Heart right ventricle (tissue), 16 donors: ENCODE data around the gene COX7A2L. TPM values are rescaled to one million over a fixed set of nuclear protein-coding genes. Genes with fewer than 3 reads are reported as not detected.

Experiments used
- ATAC-seq, 8 donors: fragments of 200-7000 bp; cut with Tn5 transposase; one replicate each; pipeline ENCODE4 v1.9.1; 2020; ENCODE audit warnings: mild to moderate bottlenecking in 8 of 8, moderate library complexity in 8 of 8, moderate number of reproducible peaks in 1 of 8
- DNase-seq, 2 donors: peaks; one replicate each; pipeline ENCODE4 v3.0.0-alpha.2; 2020
- H3K27ac ChIP-seq, 10 donors: fragments of 200-600 bp; sonication (generic) in 2 of 10; one replicate each; pipeline versions ENCODE4 v1.5.0 to v1.8.0; 2020 to 2022; ENCODE audit warnings: mild to moderate bottlenecking in 3 of 10
- H3K27me3 ChIP-seq, 7 donors: fragments of 200-600 bp; one replicate each; pipeline ENCODE4 v1.8.0; 2021 to 2022; ENCODE audit warnings: mild to moderate bottlenecking in 2 of 7
- H3K36me3 ChIP-seq, 9 donors: fragments of 200-600 bp; sonication (generic) in 1 of 9; one replicate each; pipeline versions ENCODE4 v1.5.0 to v1.8.0; 2020 to 2022; ENCODE audit warnings: mild to moderate bottlenecking in 2 of 9
- H3K4me1 ChIP-seq, 9 donors: fragments of 200-600 bp; sonication (generic) in 1 of 9; one replicate each; pipeline versions ENCODE4 v1.5.0 to v1.8.0; 2020 to 2022; ENCODE audit warnings: mild to moderate bottlenecking in 4 of 9
- H3K4me3 ChIP-seq, 10 donors: fragments of 200-600 bp; sonication (generic) in 2 of 10; one replicate each; pipeline versions ENCODE4 v1.5.0 to v1.8.0; 2020 to 2022; ENCODE audit warnings: mild to moderate bottlenecking in 7 of 10, moderate library complexity in 2 of 10
- H3K9me3 ChIP-seq, 11 donors: fragments of 200-600 bp in 10 of 11; sonication (generic) in 2 of 11; one replicate each; pipeline versions ENCODE4 v1.5.0 to v1.8.0; 2013 to 2022; ENCODE audit warnings: mild to moderate bottlenecking in 2 of 11, control low read depth in 1 of 11, moderate library complexity in 1 of 11
- WGBS, 2 donors: extraction: QIAGEN DNeasy Blood & Tissue Kit; methylation state at CpG; one replicate each; pipeline ENCODE4 v1.1.7; 2013; ENCODE audit warnings: inconsistent platforms in 1 of 2; 5-methylcytosine and 5-hydroxymethylcytosine counted together
- intact Hi-C, 10 donors: fragments of 100-400 bp; cut with DNase I; formaldehyde crosslinking; loops; one replicate each; pipeline versions ENCODE4 v1.11.1 to v1.14.2; 2022
- polyA plus RNA-seq, 2 donors: library from polyadenylated mRNA; stranded (reverse); fragments of 200-250 nt; gene quantifications; one replicate each; pipeline ENCODE4 v1.2.3, GENCODE V29; 2013
- total RNA-seq, 10 donors: library from RNA; stranded (reverse); fragmentation: NEBNext Ultra II Directional in 3 of 10; extraction: Animal tissue kit (Norgen Biotek cat#: 25700) in 3 of 10; gene quantifications; one replicate each; pipeline versions ENCODE4 v1.2.1 to v1.2.4, GENCODE V29; 2021 to 2023
- TF ChIP-seq, protein P1 (sequence below), 9 donors: fragments of 200-600 bp; sonication (generic) in 2 of 9; IDR thresholded peaks; one replicate each; pipeline versions ENCODE4 v1.5.0 to v1.8.0; 2021 to 2022; ENCODE audit warnings: antibody characterized with exemption in 9 of 9, mild to moderate bottlenecking in 5 of 9, moderate library complexity in 1 of 9
- donor health status: Arrhythmogenic right ventricular cardiomyopathy.
- donor health status: ischemic (EF 13 %, LVEDD 7.1; RV severe dilation, severe dysfunction).
- donor health status: healthy with polysubstance abuse.
- donor health status: DM: no; HTN: yes; CAD: no.
- donor health status: DM: no; HTN: no; CAD: no.
- donor health status: ischemic (EF 25% LVEDD 6.9; RV normal size, moderate dysfunction).
- donor health status: ischemic (EF 25% LVEDD 5.7; RV mildly dilated, moderate dysfunction).
- donor health status: healthy.
- donor health status: DM: yes; HTN: yes; CAD: no.
- donor health status: Ischemic cardiomyopathy.
- donor health status: ischemic (EF 35%, LVEDD 5.7; RV mildly dilated, moderate dysfunction).
- donor health status: nonischemic (EF 11% LVEDD 7.7; RV severe dilation, severe dysfunction).
- donor health status: DM: yes; HTN: yes; CAD: no.
- donor health status: PGD.
- donor health status: ischemic (EF 29% LVEDD 5.4; RV normal size, mild dysfunction).
- donor health status: nonischemic (EF 23%, LVEDD 6.1; RV moderate dilation, normal function).

The COX7A2L gene
- total and polyA plus RNA-seq, 12 donors: 36.4 to 141 (median 106) TPM

DNA sequence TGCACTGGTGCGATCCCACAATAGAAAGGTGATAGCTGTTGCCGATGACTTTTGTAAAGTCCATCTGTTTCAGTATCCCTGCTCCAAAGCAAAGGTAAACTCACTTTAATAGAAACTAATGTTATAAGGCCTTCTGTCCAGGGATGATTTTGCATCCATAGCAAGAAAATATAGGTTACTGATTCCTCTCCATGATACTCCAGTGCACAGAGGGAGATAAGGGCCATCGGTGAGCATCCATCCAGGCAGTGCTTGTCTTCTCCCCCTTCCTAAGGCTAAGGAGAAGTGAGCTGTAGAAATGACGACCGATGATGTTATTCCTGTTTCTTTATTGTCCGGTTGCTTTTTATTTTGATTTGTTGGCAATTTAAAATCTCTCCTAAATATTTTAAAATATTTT lies 32.1 kb downstream of the COX7A2L start:
- H3K36me3 ChIP-seq: peaks cover 0 to 100% (median 28%) of the 10 kb centered on the region in 9 donors
- WGBS, 2 donors: 91 to 92% methylated on average over 6 of the region's 6 CpGs
- TF ChIP-seq, protein P1, sequence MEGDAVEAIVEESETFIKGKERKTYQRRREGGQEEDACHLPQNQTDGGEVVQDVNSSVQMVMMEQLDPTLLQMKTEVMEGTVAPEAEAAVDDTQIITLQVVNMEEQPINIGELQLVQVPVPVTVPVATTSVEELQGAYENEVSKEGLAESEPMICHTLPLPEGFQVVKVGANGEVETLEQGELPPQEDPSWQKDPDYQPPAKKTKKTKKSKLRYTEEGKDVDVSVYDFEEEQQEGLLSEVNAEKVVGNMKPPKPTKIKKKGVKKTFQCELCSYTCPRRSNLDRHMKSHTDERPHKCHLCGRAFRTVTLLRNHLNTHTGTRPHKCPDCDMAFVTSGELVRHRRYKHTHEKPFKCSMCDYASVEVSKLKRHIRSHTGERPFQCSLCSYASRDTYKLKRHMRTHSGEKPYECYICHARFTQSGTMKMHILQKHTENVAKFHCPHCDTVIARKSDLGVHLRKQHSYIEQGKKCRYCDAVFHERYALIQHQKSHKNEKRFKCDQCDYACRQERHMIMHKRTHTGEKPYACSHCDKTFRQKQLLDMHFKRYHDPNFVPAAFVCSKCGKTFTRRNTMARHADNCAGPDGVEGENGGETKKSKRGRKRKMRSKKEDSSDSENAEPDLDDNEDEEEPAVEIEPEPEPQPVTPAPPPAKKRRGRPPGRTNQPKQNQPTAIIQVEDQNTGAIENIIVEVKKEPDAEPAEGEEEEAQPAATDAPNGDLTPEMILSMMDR (IDR thresholded peaks at IDR 0.05): no peak
- H3K4me3 ChIP-seq: no peak overlapping the region
- H3K27me3 ChIP-seq: no peaks in the 10 kb centered on the region
- H3K27ac ChIP-seq: no peak overlapping the region
- intact Hi-C loops: loop anchor here in 7 of 10 donors (1.0 to 10.0 kb wide), 5 partner anchors 232 to 474 kb away; no protein-coding TSS in a partner anchor
- no peaks in the 10 kb centered on the region for H3K4me1 ChIP-seq
- H3K9me3 ChIP-seq: no peaks in the 10 kb centered on the region
- ATAC-seq (no peak), DNase-seq (no peak)

DNA sequence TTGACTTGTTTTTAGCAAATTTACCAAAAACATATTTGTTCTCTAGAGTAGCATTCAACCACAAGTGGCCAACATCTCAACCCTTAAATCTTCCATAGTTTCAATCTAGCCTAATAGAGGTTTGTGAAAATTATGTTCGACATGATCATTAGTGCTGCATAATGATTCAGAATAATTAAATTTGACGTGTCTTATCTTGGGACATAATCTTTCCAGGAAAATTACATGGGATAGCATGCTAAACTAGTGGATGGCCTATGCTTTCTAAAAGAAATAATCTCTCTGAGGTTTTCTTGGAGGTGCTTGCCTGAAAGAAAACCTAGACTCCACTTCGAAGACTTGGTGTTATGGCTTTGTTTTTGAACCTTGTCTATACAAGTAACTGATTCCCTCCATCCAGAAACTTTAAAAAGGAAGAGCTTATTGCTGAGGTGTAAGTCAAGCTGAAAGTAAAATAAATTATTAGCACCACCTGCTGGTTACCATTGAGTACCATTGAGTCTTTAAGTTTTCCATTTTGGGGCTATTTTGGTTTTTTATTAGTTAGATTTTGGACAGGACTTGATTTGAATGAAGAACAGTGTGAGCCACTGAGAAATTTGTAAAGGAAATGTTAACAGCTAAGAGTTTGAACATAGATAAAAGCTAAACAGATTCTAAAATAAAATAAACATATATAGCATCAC lies 32.7 kb downstream of the COX7A2L start:
- no peaks in the 10 kb centered on the region for H3K9me3 ChIP-seq
- no peaks in the 10 kb centered on the region for H3K27me3 ChIP-seq
- H3K4me1 ChIP-seq: no peaks in the 10 kb centered on the region
- ATAC-seq: no peak
- no peak overlapping the region for H3K4me3 ChIP-seq
- 73 to 76% methylated on average over 3 of the region's 3 CpGs for WGBS, 2 donors
- intact Hi-C loops: loop anchor here in 7 of 10 donors (1.0 to 10.0 kb wide), 5 partner anchors 231 to 473 kb away; no protein-coding TSS in a partner anchor
- H3K36me3 ChIP-seq: peaks cover 0 to 98% (median 21%) of the 10 kb centered on the region in 9 donors
- no peak for DNase-seq
- TF ChIP-seq, protein P1 (IDR thresholded peaks at IDR 0.05): peak in 8 of 9 donors; percentile 19 to 57 (median 50)
- H3K27ac ChIP-seq: no peak overlapping the region

DNA sequence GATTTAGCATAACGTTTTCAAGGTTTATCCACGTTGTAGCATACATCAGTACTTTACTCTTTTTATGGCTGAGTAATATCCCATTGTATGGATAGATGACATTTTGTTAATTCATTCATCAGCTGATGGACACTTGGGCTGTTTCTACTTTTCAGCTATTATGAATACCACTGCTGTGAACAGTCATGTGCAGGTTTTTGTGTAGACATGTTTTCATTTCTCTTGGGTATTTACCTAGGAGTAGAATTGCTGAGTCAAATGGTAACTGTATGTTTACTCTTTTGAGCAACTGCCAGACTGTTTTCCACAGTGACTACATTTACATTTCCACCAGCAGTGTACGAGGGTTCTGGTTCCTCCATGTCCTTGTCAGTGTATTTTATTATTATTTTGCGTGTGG lies 33.9 kb downstream of the COX7A2L start:
- TF ChIP-seq, protein P1 (IDR thresholded peaks at IDR 0.05): no peak
- Histone ChIP-seq H3K27ac (no peak overlapping the region), H3K36me3 (peaks cover 0 to 93% (median 13%) of the 10 kb centered on the region in 9 donors), H3K27me3 (no peaks in the 10 kb centered on the region), H3K9me3 (no peaks in the 10 kb centered on the region), H3K4me3 (no peak overlapping the region), H3K4me1 (no peaks in the 10 kb centered on the region)
- WGBS, 2 donors: 81 to 88% methylated on average over 4 of the region's 4 CpGs
- intact Hi-C loops: loop anchor here in 6 of 10 donors (5.0 to 10.0 kb wide), 3 partner anchors 230 to 472 kb away; no protein-coding TSS in a partner anchor
- ATAC-seq: no peak
- DNase-seq: no peak

DNA sequence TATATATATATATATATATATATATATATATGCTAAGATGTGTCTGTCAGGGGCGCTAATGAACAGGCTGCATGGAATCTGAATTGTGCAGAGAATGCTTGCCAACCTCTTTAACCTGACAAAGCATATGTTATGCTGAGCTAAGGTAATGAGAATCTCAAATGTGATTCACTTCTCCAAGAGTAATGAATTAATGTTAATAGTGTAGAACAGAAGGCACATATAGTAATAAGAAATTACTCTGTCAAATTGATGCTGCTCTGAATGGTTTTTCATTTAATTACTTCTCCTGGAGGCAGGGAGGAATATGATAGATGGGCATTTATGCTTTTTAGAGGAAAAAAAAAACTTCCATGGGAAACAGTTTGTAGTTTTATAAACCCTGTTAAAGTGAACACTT lies 35.4 kb downstream of the COX7A2L start:
- ATAC-seq (no peak), DNase-seq (no peak)
- 93 to 94% methylated on average over 1 of the region's 1 CpG for WGBS, 2 donors
- no peaks in the 10 kb centered on the region for H3K27me3 ChIP-seq
- H3K4me3 ChIP-seq: no peak overlapping the region
- TF ChIP-seq, protein P1 (IDR thresholded peaks at IDR 0.05): no peak
- no peak overlapping the region for H3K27ac ChIP-seq
- no peaks in the 10 kb centered on the region for H3K4me1 ChIP-seq
- H3K36me3 ChIP-seq: peaks cover 0 to 86% (median 6%) of the 10 kb centered on the region in 9 donors
- intact Hi-C loops: loop anchor here in 6 of 10 donors (5.0 to 10.0 kb wide), 3 partner anchors 228 to 471 kb away; no protein-coding TSS in a partner anchor
- no peaks in the 10 kb centered on the region for H3K9me3 ChIP-seq
